ENCODE data around the gene ITIH6. TPM values are rescaled to one million over a fixed set of nuclear protein-coding genes. Genes with fewer than 3 reads are reported as not detected.

ITIH6 gene
- total RNA-seq, 1 donor from 2014 or later, result not detected

- no peaks in the 10 kb centered on the region for H3K27me3 Mint-ChIP-seq
- H3K9me3 Mint-ChIP-seq, result peaks cover 7% of the 10 kb centered on the region
- H3K36me3 Mint-ChIP-seq, result peaks cover 12% of the 10 kb centered on the region
- DNase-seq (ENCODE audit: extremely low spot score, unreplicated experiment), result no peak
- H3K4me1 Mint-ChIP-seq (ENCODE audit: unreplicated experiment), result no peaks in the 10 kb centered on the region
- H3K4me3 Mint-ChIP-seq, result no peak overlapping the region
- no peak overlapping the region for H3K27ac Mint-ChIP-seq
- no peak for TF ChIP-seq CTCF (conservative IDR thresholded peaks at IDR 0.05)
Measured at GRCh38 chrX:54820737-54821136, 22.7 kb upstream of the ITIH6 start.

DNA sequence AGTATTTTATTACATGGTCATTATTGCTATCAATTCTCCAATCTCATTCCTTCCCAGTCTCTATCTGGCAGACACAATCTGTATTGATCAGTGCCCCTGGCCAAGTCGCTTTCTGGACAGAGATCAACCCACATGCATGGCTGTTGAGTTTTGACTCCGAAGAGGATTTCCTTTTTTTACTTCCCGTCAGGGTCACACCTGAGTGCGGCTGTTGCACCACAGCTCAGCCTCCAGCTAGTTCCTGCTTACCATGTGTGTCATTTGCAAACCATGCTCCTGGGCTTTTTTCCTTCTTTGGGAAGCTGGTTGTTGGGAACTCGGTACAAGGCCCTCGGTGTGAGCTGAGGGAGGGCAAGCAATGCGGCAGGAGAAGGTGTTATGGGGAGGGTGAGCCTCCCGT lies 21.1 kb upstream of the ITIH6 start:
- Mint-ChIP-seq H3K27ac (no peak overlapping the region), H3K27me3 (no peaks in the 10 kb centered on the region), H3K36me3 (peaks cover 14% of the 10 kb centered on the region), H3K4me3 (no peak overlapping the region), H3K4me1 (ENCODE audit: unreplicated experiment) (no peaks in the 10 kb centered on the region), H3K9me3 (peaks cover 7% of the 10 kb centered on the region)
- TF ChIP-seq CTCF (conservative IDR thresholded peaks at IDR 0.05), result no peak
- no peak for DNase-seq (ENCODE audit: extremely low spot score, unreplicated experiment)

- peaks cover 7% of the 10 kb centered on the region for H3K9me3 Mint-ChIP-seq
- H3K4me3 Mint-ChIP-seq, result no peak overlapping the region
- H3K27ac Mint-ChIP-seq, result no peak overlapping the region
- no peak for TF ChIP-seq CTCF (conservative IDR thresholded peaks at IDR 0.05)
- no peaks in the 10 kb centered on the region for H3K4me1 Mint-ChIP-seq (ENCODE audit: unreplicated experiment)
- DNase-seq (ENCODE audit: extremely low spot score, unreplicated experiment), result no peak
- no peaks in the 10 kb centered on the region for H3K27me3 Mint-ChIP-seq
- H3K36me3 Mint-ChIP-seq, result peaks cover 20% of the 10 kb centered on the region
Measured at GRCh38 chrX:54818221-54818620, 20.2 kb upstream of the ITIH6 start.

GRCh38 chrX:54817220-54817820 lies 19.3 kb upstream of the ITIH6 start:
- DNase-seq (ENCODE audit: extremely low spot score, unreplicated experiment), result no peak
- Mint-ChIP-seq H3K36me3 (peaks cover 20% of the 10 kb centered on the region), H3K27ac (peak overlapping the region; percentile 60), H3K4me3 (no peak overlapping the region), H3K27me3 (no peaks in the 10 kb centered on the region), H3K4me1 (ENCODE audit: unreplicated experiment) (no peaks in the 10 kb centered on the region), H3K9me3 (peaks cover 7% of the 10 kb centered on the region)
- TF ChIP-seq CTCF (conservative IDR thresholded peaks at IDR 0.05), result no peak

DNA sequence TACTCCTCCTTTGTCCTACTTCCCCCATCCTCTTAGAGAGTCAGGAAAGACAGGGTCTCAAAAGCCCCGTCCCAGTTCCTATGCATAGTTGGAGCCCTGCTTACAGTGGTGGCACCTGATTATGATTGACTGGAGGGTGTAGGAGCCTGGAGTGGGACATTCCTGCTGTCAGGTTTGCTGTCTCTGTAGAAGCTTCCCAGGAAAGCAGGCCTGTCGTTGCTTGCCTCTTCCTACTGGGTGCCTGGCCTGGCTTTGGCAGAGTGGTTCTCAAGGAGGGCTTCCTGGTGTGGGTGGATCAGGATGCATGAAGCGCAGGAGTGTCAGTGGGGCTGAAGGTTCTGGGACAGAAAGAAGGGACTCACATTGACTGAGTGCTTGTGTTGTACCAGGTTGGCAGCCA lies 14.3 kb upstream of the ITIH6 start:
- Mint-ChIP-seq H3K4me1 (ENCODE audit: unreplicated experiment) (peaks cover 9% of the 10 kb centered on the region), H3K9me3 (peaks cover 7% of the 10 kb centered on the region), H3K27ac (no peak overlapping the region), H3K36me3 (peaks cover 38% of the 10 kb centered on the region), H3K27me3 (peaks cover 4% of the 10 kb centered on the region), H3K4me3 (no peak overlapping the region)
- DNase-seq (ENCODE audit: extremely low spot score, unreplicated experiment), result no peak
- TF ChIP-seq CTCF (conservative IDR thresholded peaks at IDR 0.05), result no peak

Data from type B pancreatic cell (in vitro differentiated cells).